ENCODE results near the gene KIAA0513. TPM values are rescaled to one million over a fixed set of nuclear protein-coding genes. Genes with fewer than 3 reads are reported as not detected.

Gene KIAA0513
- total and polyA plus RNA-seq, 2 of the 13 experiments (the other 11 are each of a cell fraction or from before 2014, with no cell fraction given): 1.8 TPM

DNA sequence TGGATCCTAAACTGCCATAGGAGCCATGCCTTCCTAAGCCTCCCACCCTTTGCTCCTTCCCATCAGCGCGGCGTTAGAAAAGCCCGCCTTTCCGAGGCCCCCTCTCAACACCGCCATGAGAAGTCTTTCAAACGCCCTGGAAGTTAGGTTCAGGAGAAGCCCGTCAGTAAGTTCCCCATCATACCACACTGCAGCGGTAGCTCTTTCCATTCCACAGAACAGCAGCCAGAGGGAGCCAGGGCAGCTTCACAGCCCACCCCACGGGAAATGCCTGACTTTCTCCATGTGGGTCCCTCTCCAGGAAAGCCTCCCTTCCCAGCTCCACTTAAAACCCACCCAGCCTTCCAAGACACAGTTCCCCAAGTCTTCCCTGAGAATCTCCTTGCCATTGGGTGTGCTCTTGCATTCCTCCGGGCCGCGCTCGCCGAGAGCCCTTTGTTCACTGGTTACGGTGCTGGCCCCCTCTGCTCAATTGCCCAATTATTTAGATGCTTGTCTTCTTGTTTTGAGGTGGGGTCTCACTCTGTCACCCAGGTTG lies 28.7 kb downstream of the KIAA0513 start (continued):
- TF ChIP-seq, protein P1, sequence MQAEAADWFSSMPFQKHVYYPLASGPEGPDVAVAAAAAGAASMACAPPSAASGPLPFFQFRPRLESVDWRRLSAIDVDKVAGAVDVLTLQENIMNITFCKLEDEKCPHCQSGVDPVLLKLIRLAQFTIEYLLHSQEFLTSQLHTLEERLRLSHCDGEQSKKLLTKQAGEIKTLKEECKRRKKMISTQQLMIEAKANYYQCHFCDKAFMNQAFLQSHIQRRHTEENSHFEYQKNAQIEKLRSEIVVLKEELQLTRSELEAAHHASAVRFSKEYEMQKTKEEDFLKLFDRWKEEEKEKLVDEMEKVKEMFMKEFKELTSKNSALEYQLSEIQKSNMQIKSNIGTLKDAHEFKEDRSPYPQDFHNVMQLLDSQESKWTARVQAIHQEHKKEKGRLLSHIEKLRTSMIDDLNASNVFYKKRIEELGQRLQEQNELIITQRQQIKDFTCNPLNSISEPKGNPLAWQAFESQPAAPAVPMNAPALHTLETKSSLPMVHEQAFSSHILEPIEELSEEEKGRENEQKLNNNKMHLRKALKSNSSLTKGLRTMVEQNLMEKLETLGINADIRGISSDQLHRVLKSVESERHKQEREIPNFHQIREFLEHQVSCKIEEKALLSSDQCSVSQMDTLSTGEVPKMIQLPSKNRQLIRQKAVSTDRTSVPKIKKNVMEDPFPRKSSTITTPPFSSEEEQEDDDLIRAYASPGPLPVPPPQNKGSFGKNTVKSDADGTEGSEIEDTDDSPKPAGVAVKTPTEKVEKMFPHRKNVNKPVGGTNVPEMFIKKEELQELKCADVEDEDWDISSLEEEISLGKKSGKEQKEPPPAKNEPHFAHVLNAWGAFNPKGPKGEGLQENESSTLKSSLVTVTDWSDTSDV (CRISPR knock-in tag; IDR thresholded peaks at IDR 0.05): no peak
- TF ChIP-seq ZNF556 (CRISPR knock-in tag; IDR thresholded peaks at IDR 0.05; ENCODE audit: borderline replicate concordance): peak; percentile 30; the same call in 1 of the 2 replicates
- TF ChIP-seq, protein P2, sequence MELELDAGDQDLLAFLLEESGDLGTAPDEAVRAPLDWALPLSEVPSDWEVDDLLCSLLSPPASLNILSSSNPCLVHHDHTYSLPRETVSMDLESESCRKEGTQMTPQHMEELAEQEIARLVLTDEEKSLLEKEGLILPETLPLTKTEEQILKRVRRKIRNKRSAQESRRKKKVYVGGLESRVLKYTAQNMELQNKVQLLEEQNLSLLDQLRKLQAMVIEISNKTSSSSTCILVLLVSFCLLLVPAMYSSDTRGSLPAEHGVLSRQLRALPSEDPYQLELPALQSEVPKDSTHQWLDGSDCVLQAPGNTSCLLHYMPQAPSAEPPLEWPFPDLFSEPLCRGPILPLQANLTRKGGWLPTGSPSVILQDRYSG (CRISPR knock-in tag; IDR thresholded peaks at IDR 0.05): no peak
- no peak; the same call in 1 of the 2 replicates for TF ChIP-seq ZNF501 (CRISPR knock-in tag; IDR thresholded peaks at IDR 0.05)
- no peak for TF ChIP-seq NFRKB (IDR thresholded peaks at IDR 0.05)
- no peak for TF ChIP-seq FOXO1 (CRISPR knock-in tag; IDR thresholded peaks at IDR 0.05)
- 0 out of 2 replicates have a peak, but pooled peaks have one; percentile 22 for TF ChIP-seq DMTF1 (CRISPR knock-in tag; IDR thresholded peaks at IDR 0.05)
- 0 out of 2 replicates have a peak, but pooled peaks have one; percentile 88 for TF ChIP-seq ZNF446 (CRISPR knock-in tag; IDR thresholded peaks at IDR 0.05)
- no peak for TF ChIP-seq ZBED4 (CRISPR knock-in tag; IDR thresholded peaks at IDR 0.05; ENCODE audit: borderline replicate concordance)
- TF ChIP-seq ZNF10 (CRISPR knock-in tag; IDR thresholded peaks at IDR 0.05; ENCODE audit: borderline replicate concordance, low read depth): no peak
- no peak for TF ChIP-seq RARA (CRISPR knock-in tag; IDR thresholded peaks at IDR 0.05)
- TF ChIP-seq ARID4A (CRISPR knock-in tag; IDR thresholded peaks at IDR 0.05; ENCODE audit: borderline replicate concordance): no peak
- peak; percentile 68; the same call in 1 of the 2 replicates for TF ChIP-seq ZNF891 (CRISPR knock-in tag; IDR thresholded peaks at IDR 0.05)
- TF ChIP-seq GLI4 (CRISPR knock-in tag; IDR thresholded peaks at IDR 0.05; ENCODE audit: borderline replicate concordance): 0 out of 2 replicates have a peak, but pooled peaks have one; percentile 12
- no peak for TF ChIP-seq TCF7 (IDR thresholded peaks at IDR 0.05; ENCODE audit: low read depth)

Measured in HepG2 (cell line).